Measurements from ENCODE around the gene OR52E1.

DNA sequence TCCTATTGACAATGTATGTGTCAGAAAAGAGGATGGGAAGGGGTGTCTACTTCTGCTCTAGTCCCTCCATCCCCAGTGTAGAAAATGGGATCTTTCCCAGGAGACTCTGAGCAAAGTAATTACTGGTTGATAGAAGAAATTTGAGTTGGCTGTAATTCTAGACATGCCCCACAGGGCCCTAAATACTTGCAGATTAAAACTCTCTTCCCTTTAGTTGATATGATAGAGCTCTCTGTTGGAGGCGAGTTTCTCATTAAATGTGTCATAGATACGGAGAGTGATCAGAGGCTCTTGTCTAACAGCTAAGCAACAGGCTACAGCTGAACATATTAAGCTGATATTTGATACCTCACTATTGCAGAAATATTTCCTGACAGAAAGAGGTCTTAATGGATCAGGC, 32.9 kb downstream of the OR52E1 start:
- TF ChIP-seq POLR2A (IDR thresholded peaks at IDR 0.05; ENCODE audit: low read length) (no peak), GATA1 (IDR thresholded peaks at IDR 0.05; ENCODE audit: low read depth, low read length) (no peak)
